HG03378 (cell line): Measurements from ENCODE around the gene MFAP2.
"Not testable (repeated sequence)": the region's sequence is repeated elsewhere in the genome, so short reads cannot be mapped to it uniquely, and the experiment has no call there.

ENCODE experiments used
- ATAC-seq: cut with Tn5 transposase; IDR thresholded peaks from one replicate; pipeline ENCODE4 v1.9.1; 2021; ENCODE audit warnings: mild to moderate bottlenecking, moderate library complexity; ENCODE audit not compliant: unreplicated experiment

Gene MFAP2

DNA sequence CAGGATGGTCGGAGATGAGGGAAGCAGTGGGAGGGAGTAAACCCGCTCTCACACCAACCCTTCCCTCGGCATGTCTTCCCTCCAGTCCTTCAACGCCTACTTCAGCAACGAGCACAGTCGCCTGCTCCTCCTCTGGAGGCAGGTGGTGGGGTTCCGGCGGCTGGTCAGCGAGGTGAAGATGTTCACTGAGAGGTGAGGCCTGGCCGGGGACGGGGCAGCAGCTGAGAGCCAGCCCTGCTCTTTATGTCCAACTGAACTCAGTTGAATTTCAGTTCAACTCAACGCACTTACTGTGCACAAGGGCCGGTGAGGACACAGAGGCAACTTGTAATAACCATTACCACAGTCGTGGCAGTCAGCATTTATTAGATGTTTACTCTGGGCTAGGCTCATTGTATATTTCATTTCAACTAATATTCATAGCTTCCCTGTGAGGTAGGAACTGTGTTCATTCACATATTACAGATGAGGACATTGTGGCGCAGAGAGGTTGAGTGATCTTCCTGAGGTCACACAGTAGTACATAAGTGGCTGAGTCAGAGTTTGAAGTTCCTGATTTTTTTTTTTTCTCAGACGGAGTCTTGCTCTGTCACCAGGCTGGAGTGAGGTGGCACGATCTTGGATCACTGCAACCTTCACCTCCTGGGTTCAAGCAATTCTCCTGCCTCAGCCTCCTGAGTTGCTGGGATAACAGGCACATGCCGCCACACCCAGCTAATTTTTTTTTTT is 49.0 kb downstream of the MFAP2 start:
- not testable (repeated sequence) for ATAC-seq

DNA sequence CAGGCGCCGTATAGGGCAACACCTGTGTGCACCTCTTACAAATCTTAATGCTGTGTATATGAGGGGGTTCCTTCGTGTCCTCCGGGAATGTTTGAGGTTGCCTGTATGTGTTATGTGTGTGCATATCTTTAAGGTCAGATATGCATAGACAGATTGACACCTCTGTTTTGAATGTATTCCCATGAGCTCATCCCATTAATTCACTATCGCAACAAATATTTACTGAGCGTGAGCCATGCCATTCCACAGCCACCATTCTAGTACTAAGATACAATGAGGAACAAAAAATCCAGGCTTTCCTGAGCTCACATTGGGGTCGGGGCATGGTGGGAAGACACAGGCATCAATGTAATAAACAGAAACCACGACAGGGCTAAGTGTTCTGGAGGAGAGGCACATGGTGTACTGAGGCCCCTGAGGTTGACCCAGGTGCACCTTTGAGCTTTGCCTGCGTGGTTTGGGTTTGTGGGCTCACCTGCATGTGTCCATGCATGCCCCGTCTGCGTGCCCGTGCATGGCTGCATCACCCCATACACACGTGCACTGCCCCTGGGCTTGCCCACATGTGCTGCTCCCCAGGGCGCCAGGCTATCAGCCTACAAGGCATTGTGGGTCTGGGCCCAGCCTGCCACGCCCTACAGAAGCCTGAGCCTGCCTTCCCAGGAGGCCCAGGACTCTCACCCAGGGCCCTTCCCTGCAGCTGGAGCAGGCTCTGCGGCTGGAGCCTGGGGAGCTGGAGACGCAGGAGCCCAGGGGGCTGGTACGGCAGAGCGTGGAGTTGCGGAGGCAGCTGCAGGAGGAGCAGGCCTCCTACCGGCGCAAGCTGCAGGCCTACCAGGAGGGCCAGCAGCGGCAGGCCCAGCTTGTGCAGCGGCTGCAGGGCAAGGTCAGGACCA is 51.0 kb downstream of the MFAP2 start:
- not testable (repeated sequence) for ATAC-seq

DNA sequence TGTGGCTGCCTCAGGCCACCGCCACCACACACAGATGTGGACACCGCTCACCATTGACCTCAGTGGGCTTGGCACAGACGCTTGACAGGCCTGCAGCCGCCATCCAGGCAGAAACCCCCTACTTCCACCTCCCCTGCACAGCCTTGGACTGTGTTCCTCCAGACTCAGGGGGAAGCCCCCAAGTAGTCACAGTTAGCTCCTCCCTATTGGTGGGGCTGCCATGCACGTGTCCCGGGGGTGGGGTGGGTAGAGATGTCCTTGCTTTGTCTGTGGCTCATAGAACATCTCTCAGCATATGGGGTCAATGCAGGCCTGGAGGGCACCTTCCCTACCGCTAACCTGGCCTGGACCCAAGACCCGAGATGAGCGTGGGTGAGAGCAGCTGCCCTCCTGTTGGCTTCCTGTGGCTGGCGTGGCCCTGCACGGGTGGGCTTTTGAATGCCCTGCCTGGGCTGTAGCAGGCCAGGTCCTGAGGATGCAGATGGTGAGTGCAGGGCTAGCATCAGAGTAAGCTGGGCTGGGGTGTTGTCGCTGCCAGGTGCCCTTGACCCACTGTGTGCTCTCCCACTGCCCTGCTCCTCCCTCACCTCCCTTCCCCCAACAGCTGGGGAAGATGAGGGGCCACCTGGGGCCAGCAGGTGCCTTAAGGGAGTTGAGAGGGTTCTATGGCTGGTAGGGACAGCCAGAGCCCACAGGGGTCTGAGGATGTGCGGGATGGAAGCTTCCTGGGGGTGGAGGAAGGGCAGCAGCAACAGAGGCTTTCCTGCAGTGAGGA is 52.5 kb downstream of the MFAP2 start:
- ATAC-seq: no peak

DNA sequence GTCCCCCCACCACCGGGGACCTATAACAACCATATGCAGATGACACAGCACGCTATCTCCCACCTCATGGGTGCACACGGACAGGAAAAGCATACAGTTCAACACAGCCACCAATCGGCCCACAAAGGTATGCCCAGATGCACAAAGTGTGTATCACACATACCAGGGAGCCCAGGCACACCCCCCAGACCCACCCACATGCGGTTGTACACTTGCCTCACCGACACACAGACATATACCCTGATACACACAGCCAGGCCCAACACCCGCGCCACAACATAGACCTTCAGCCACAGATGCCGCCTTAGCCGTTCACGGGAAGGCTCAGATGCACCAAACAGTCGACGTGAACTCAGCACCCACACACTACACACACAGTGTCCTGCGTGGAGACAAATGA is 53.2 kb downstream of the MFAP2 start:
- ATAC-seq: no peak

DNA sequence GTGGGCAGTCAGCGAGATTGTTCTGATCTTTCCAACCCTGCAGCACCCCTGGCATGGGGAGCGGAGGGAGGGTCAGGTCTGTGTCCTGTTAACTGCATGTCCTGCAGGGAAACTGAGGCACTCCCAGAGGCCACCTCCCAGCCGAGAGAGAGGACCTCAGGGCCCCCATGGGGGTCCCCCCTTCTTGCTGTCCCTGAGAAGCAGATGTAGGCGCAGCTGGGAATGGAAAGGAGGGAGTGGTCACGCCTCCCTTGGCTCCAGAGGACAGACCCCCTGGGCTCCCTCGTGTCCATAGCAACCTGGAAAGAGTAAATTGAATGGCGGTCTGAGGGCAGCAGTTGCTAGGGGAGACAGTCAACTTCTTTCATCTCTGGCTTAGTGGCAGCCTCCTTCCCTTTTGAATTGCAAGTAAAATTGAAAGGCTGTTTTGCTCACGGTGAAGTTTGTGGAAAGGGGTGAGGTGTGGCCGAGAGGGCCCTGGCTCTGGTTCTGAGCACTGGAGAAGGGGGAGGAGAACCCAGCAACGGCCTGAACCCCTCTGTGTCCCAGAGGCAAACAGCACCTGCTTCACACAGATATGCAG is 53.8 kb downstream of the MFAP2 start:
- no peak for ATAC-seq

DNA sequence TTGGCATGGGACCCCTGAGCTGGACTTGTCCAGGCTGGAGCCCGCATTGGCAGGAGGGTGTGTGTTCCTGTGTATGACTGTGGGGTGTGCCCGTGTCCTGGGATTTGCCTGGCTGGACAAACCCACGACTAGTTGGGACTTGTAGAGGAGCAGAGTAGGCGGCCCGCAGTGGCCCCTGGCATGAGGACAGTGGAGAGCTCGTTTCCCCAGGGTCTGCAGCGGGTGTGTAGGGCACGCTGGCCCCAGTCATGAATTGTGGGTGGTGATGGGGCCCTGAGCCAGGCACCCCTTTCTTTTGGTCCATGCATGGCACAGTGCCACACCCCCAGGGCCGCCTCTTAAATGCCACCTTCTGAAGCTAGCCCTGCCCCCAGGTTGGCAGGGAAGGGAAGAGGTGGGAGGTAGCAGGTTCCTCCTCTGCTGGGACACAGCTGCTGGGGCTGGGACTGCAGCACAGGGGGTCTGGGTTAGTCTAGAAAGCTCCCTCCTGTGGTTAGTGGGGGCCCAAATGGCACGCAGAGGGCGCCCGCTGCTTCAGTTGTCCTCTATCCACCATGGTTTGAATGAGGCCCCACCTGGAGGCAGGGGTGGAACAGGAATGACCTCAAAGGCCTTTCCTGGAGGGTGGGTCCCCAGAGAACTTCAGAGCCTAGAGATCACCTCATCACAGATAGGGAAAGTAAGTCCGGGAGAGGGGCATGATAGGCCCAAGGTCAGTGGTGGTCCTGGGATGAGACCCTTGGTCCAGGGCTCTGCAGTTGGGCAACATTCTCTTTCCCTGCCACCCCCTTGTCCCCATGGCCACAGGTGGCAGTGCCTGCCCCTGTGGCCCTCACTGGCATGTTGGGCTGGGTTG is 54.6 kb downstream of the MFAP2 start:
- ATAC-seq: no peak

DNA sequence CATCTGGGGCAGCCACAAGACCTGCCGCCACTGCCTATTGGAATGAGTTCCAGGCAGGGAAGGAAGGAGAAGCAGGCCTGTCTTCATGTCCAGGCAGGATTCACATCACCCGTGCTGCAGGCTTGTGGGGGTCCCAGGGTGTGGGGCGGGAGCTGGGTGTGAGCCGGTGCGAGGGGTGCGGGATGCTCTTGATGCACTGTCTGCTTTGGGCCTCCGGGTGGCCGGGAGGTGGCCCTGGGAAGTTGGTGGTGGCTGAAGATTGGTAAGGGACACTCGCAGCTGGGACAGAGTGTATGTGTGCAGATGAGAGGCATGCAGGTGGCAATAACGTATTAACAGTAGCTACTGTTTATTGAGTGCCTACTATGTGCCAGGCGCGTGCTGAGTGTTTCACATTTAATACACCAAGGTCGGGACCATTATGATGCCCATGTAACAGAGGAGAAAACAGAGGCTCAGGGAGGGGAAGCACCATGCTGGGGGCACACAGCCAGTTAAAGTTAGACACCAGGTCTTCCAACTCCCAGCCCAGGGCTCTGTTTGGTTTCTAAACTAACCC is 55.4 kb downstream of the MFAP2 start:
- ATAC-seq: no peak
